D341Med (cell line): ENCODE data around the gene MAML1.
A peak's percentile ranks its signal among the peaks of the same experiment; 100 is the strongest.

Experiments
- DNase-seq: peaks from one replicate; pipeline ENCODE4 v3.0.0; 2012; ENCODE audit warnings: low spot score

The MAML1 gene

DNA sequence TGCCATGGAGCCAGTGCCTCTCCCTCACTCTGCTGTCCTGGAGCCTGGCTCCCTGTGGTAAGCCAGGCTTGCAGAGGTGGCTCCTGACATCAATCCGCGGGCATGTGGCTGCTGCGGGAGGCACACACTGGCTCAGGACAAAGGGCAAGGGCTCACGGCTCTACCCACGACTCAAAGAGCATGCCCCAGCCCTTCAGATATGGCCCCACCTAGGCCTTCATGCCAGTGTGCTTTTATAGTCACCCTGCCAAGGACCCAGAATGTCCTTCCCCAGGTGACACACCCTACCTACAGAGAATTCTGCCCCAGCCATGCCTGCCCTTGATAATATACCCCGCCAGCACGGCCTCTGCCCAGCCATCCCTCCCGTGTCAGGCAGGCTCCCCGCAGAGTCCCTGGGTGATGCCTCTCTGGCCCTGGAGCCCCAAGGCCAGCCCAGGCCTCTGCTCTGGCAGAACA, 72.5 kb downstream of the MAML1 start:
- no peak for DNase-seq

DNA sequence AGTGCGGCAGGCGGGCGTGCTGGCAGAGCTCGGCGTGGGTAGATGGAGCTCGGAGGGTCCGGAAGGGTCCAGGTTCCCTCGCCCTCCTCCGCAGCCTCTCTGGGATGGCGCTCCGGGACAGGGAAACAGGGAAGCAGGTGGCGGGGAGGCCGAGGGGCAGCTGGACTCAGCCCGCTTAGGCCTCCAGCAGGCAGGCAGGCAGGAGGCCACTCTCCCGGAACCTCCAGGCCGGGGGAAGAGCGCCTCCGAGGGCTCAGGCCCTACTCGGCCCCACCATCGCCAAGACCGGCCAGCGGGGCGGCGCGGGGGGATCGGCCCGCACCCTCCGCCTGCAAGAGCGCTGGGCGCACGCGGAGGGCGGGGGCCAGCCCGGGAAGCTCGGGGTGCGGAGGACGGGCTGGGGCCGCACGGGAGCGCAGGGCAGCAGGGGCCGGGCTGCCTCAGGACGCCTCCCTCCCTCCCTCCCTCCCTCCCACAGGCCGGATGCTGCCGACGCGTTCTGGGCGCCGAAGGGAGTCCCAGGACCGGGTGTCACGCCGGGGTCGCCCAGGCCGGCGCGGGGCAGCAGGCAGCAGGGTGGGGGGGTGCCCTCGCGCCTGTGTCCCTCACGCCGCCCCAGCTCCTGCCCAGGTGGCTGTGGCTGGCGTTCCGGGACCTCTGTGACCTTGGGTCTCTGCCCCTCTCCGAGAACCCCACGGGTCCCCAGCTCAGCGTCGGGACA, 73.1 kb downstream of the MAML1 start:
- DNase-seq: peak; percentile 62

DNA sequence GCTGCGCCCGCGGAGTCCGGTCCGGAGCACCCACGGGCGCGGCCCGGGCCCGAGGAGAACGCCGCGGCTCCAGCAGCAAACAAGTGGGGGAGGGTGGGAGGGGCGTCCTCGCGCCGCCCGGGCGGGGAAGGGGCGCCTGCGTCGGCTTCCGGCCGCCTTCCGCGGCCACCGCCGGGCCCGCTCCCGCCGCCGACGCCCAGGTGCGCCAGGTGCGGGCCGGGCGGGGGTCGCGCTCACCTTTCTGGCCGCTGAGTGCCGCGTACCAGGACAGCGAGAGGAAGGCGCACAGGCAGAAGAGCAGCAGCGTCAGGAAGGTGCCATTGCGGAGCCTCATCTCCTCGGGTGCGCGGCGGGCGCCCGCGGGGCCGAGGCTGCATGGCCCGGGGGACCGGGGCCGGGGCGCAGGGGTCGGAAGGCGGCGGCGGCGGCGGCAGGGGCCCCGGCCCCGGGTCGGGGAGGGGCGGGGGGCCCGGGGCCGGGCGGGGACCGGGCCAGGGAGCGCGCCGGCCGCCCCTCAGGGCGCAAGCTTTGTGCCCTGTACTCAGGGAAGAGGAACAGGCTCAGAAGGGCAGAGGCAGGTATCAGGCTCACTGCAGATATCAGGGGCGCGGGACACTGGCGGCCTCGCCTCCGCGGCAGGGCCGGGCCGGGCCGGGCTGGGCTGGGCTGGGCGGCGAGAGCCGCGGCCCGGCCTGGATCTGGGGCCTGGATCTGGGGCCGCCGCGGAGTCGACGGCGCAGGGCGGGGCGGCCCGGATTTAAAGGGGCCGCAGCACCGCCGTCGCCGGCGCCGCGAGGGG, 73.8 kb downstream of the MAML1 start, which contains the start of gene MGAT4B:
TSS of gene MGAT4B (minus strand) at position 617 of the 799 bp plus-strand sequence. CDS start at position 334, 283 bp downstream.
- peak; percentile 93 for DNase-seq

DNA sequence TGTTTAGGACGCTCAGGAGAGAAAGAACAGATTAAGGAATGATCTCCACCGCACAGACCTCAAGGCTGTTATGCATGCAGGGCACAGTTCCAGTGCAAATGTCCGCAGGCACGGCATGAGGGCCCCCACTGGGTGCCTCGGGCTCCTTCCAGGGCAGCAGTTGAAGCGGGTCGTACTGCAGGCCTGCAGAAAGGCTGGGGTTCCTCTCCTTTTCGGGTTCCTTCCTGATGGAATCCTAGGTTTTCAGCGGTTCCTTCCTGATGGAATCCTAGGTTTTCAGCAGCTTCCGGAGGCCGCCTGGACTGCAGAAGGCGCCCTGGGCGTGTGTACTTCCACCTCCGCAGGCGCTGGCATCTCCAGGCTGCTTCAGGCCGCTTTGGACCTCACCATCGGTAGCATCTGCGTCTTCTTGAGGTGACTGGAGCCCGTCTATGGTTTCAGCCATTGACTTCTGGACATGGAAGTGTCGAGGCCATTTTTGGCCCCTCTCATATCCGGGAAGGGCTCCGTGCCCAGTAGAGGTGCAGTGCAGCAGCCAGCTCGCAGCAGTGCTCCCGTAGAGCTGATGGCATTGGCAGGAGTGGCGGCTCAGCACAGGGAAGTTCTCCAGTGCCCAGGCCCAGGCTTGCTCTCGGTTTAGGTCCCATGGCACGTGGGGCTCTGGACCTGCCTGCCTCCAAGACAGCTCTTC, 79.7 kb downstream of the MAML1 start:
- no peak for DNase-seq

DNA sequence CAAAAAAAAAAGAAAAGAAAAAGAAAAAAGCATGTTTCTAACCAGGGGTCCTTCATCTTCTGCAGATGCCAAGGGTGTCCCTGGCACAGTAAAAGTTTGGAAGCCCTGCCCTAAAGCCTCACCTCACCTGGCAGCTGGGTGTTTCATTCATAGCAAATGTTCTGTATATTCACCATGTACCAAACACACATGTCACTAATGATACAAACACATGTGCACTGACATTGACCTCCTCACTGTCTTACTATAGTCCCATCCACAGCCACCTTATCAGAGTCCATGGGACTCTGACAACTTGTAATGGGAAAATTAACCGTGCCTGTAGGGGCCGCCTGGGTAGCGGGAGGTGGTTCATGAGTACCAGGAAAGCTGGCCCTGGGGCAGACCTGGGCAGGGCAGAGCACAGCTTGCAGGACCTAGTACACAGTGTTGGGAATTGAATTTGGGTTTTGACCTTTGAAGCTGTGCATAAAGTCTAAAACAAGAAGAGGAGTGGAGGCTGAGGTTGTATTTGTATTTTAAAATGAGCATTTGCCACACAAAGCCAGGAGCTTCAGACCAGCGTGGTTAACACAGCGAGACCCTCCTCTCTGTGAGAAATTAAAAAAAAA, 80.5 kb downstream of the MAML1 start:
- DNase-seq: no peak

DNA sequence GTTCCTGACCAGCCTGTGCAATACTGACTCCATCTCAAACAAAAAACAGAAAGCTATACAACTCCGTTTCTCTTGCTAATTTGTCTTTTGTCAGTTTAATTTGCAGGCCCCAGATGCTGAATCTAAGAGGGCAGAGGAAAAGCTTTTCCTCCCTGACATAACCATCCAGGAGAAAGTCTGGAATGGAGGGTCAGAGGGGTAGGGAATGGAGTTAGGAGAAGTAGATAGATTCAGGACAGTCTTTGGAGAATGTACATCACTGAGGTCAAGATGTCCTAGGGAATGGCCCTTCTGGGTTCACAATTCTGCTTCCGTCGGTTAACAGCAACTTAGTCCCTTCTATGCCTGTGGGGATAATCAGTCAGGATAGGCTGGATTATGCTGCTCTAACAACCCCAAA, 81.5 kb downstream of the MAML1 start:
- no peak for DNase-seq

DNA sequence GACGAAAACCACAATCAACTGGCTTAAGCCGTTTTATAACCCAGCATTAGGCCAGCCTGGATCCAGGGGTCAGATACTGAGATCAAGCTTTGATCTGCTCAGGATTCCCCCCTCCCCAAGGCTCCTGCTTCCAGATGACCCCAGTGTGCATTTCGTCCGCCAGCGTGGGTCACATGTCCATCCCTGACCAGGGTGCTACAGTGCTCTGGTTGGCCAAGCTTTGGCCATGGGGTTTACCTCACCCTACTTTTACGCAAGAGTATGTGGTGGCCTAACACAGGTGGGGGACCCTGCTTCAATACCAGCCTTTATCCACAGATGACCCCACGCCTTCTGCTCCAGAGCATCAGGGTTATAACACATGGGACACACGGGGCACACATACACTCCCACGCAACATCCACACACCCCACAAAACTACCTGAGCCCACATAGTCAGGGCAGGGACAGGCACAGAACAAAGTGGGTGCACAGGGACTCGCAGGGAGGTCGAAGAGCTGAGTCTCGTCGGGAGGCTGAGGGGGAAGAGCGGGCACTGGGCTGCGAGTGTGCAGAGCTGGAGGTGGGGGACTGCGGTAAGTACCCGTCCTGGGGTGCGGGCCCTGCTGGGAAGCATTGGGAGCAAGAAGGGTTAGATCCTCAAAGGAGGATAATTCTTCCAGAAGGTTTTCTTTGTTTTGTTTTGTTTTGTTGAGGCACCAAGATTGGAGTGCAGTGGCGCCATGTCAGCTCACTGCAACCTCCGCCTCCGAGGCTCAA, 83.0 kb downstream of the MAML1 start:
- no peak for DNase-seq

DNA sequence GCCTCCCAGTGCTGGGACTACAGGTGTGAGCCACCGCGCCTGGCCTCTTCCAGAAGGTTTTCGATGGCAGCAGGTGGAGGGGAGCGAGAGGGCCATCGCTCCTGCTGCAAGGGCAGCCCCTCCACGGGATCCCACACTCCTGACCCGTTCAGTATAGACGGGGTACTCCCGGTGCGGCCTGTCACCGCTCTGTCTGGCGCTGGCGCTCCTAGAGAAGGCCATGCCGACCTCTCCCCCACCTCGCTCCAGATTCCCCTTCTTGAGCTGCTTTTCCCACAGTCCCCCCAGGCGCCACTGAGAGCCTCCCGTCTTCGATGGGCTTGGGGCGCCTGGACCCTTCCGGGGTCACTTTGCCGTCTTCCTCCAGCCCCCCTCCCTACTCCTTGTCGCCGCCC, 83.8 kb downstream of the MAML1 start:
- no peak for DNase-seq

DNA sequence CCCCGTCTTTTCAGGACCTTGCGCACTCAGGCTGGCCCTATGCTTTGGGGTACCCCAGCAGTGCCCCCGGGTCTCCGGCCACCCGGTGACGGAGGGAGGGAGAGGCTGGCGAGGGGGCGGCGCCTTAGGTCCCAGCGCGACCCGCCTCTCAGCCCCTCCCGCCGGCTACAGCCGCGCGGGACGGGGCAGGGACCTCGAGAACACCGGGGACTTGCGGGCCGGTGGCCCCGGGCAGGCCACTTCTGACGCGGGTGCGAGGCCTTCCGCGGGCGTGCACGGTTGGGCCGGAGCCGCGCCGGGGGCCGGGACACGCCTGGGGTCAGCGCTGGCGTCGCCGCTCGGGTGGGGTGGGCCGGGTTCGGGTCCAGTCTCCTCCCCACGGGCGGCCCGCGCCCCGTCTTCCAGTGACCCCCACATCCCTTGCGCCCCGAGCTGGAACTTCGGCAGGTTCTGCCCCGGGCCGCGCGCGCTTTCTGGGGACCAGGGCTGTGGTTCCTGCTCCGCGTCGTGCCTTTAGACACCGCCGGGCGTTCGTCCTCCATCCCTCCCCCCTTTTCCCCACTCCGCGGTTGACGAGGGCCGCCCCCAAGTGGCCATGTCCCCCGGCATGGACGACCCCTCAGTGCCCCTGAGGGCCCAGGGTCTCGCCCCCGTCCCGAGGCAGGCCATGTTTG, 84.3 kb downstream of the MAML1 start:
- no peak for DNase-seq

DNA sequence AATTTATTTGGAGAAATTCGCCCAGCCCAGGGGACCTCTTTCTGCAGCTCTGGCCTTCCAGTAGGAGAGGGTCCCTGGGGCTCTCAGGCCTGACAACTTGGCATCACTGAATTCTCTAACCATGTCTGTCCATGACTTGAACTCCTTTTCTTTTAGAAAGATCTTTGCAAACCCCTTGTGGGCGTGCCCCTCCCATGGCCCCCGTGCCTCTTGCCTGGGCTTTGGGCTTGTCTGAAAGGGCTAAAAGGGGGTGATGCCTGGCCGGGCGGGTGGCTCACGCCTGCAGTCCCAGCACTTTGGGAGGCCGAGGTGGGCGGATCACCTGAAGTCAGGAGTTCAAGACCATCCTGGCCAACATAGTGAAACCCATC, 84.8 kb downstream of the MAML1 start:
- DNase-seq: no peak

DNA sequence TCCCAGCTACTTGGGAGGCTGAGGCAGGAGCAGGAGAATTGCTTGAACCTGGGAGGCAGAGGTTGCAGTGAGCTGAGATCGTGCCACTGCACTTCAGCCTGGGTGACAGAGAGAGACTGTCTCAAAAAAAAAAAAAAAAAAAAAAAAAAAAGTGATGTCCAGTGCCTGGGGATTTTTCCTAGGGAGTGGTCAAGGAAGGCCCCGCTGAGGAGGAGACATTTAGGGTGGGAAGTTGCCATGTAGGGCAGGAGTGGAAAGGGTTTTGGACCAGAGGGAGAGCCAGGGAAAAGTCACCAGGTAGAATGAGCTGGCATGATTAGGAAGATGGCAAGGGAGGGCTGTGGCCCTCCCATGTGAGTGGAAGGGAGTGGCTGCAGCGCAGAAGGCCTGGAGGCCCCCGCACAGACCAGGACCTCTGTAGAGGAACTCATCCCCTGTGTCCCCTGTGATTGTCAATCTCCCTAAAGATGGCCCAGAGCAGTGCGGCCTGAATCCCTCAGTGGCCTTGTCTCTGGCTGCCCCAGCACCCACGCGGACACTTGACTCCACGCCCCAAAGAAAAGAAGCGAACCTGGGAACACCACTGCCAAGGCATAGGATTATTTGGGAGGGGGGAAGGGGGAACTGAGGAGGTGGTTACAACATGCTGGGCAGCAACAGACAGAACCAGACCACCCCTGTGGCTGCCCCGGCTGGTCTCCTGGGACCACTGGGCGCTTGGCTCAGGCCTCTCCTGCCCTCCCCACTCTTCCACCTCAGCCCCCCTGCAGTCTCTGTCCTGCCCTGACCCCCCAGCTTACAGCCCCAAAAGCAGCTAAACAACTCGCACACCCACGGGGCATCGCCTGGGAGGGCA, 85.5 kb downstream of the MAML1 start:
- no peak for DNase-seq

DNA sequence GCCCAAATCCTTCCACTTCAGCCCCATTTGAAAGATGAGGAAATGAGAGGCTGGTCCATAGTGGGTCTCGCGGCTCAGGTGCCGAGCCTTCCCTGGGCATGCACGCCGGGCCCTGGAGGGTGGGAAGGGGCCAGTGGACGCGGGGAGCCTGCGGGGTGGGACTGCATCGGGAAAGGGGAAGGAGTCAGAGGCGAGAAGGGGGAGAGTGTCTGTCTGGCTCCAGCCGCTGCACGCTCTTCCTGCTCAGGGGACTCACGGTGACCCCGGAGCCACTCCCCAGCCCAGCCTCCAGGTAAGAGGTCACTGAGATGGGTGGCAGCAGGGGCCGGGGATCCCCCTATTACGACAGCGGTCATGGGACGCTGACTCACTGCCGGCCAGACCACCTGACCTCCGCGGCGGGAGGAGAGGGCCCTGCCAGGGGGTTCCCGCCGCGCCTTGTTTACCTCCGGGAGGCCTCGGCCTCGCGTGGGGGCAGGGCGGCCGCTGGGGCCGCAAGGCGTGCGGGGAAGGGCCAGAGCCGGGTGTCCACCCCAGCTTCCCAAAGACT, 86.2 kb downstream of the MAML1 start:
- DNase-seq: no peak

DNA sequence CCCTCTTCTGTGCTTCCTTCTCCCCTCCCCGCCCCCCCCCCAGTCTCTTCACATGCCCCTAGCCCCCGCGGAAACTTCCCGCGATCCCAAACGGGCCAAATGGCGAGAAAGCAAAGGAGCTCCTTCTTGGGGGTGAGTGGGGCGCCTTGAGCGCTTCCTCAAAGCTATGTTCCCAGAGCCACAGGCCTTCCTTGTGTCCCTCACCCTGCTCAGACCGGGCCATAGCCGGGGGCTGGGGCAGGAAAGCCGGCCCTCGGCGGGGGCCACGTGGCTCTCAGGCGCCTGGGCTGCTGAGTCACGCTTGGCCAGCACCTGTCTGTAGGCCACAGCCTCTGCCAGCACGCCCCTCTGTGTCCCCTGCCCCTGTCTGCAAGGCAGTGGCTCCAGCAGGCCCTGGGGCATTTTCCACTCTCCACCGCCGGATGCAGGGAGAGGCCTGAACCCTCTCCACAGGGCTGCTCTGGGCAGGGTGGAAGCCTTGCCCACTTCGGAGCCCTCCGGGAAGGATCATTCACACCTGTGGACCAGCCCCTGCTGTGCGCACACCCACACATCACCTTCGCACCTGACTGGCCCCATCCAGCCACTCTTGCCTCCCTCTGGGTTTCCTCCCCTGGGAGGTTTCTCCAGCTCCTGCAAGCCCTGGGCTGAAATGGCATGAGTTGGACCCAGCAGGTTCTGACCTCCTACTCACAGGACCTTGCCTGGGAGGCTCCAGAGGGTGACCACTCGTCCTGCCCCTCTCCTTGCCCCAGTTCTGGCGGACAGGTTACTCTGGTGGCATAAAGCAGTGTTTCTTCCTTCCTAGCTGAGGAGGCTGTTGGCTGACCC, 86.9 kb downstream of the MAML1 start:
- DNase-seq: peak; percentile 35

DNA sequence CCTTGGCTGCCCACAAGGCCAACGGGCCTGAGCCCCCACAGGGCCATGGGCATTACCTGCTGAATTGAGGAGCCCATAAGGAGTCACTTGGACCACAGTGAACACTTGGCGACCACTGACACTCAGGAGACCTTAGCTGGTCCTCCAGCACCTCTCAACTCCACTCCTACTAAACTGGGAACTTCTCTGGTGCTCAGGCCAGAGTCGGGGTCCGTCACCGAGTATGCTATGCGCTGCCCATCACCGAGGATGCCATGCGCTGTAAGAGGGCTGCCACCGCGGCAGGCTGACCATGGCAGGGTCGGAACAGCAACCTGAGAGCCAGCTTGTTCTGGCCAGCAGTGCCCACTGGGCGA, 87.5 kb downstream of the MAML1 start:
- no peak for DNase-seq

DNA sequence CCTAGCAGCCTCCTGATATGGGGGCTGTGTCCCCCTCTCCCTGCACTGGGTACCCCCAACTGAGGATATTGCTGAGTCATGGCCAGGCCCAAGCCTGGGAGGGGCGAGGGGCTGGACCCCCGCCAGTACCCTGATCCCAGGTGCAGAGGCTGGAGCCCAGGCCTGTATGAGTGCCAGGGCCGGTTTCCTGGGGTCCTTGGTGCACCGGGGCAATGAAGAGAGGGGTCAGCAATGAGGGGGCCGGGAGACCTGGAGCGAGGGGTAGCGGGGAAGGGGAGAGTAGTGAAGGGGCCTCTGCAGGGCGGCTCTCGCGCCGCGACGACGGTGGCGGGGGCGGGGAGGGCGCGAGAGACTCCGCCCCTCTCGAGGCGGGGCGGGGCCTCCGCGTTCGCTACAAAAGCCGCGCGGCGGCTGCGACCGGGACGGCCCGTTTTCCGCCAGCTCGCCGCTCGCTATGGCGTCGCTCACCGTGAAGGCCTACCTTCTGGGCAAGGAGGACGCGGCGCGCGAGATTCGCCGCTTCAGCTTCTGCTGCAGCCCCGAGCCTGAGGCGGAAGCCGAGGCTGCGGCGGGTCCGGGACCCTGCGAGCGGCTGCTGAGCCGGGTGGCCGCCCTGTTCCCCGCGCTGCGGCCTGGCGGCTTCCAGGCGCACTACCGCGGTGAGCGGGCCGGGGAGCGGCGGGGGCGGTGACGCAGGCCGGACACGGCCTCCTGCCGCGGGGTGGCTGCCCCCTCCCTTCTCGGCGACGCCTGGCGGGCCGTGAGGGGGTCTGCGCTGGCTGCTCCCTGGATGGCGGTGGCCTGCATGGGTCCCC, 88.1 kb downstream of the MAML1 start, which contains the start of gene SQSTM1:
TSS of gene SQSTM1 (plus strand) at position 423 of the 815 bp plus-strand sequence. CDS start at position 455, 32 bp downstream.
- DNase-seq: peak; percentile 95

DNA sequence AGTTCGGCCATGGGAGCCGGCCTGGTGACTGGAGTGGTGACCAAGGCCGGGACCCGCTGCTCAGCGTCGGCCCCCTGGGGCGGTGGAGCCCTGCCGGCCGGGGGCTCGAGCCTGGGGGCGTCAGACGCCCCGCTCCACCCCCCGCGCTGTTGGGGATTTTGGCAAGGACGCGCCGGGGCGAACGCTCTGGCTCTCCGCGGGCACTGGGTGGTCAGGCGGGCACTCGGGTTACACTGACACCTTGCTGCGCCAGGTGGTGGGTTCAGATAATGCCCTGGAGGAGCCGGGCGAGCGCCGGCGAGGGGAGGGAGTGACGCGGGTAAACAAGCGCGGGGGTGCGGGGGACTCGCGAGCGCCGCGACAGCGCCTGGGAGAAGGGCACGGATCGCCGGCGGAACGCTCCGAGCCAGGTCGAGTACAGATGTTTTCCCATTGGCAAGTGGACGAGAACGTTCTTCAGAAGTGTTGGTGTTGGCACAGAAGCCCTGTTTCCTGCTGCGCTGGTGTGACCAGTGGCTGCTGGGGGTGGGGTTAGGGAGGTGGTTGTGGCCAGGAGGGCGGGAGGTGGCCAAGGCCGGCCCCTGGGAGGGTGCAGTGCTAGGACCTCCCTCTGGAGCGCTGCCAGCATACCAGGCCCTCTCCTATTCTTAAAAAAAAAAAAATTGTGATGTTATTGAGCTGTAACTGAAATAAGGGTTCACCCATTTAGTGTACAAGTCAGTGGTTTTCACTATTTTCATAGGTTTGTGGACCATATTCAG, 88.9 kb downstream of the MAML1 start:
- peak; percentile 84 for DNase-seq

DNA sequence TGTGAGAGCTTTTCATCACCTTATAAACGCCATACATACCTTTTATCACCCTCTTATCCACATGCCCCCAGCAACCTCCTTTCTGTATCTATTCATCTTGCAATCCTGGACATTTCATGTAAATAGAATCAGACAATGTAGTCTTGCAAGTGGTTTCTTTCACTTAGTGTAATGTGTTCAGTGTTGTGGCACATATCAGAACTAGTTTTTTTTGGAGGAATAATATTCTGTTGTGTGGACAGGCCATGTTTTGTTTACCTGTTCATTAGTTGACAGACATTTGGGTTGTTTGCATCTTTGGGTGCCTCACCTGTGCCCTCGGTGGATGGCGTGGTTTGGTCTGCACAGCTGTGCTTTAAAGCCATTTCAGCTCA, 89.4 kb downstream of the MAML1 start:
- DNase-seq: no peak
